H1 (cell line): ENCODE measurements around the gene ASAP3. TPM values are rescaled to one million over a fixed set of nuclear protein-coding genes. Genes with fewer than 3 reads are reported as not detected.

Source experiments
- CTCF ChIA-PET: fragments of 300-600 bp; sonication (Branson Sonifier 250); formaldehyde crosslinking; loops from one replicate; lab custom pipeline; 2021; ENCODE audit not compliant: partially characterized antibody; lab: Charles Lee
- POLR2A ChIA-PET: fragments of 300-600 bp; sonication (Branson Sonifier 250); formaldehyde crosslinking; loops from one replicate; lab custom pipeline; 2021; ENCODE audit warnings: inconsistent platforms; ENCODE audit not compliant: partially characterized antibody; lab: Charles Lee
- DNase-seq, 2 experiments: peaks; one replicate each; pipeline versions ENCODE4 v3.0.0 to v3.0.0-alpha.2; 2010 to 2022; ENCODE audit warnings: low spot score in 2 of 2, low read depth in 1 of 2, mixed read lengths in 1 of 2
- FAIRE-seq: peaks from 2 replicates; lab custom pipeline; 2011; peaks lifted over from hg19 to GRCh38; lab: Jason Lieb, UNC
- H2AFZ ChIP-seq: 2 replicates; pipeline ENCODE4 v1.8.1; 2012; ENCODE audit warnings: low read length, inconsistent platforms
- H2AK5ac ChIP-seq: 2 replicates; pipeline ENCODE4 v1.6.1; 2013; ENCODE audit warnings: low read depth, low read length
- H2BK120ac ChIP-seq: replicated peaks from 2 replicates; pipeline ENCODE3; 2013; ENCODE audit warnings: low read depth, low read length, inconsistent platforms
- H2BK12ac ChIP-seq: 2 replicates; pipeline ENCODE4 v1.6.1; 2013; ENCODE audit warnings: low read depth, low read length
- H2BK15ac ChIP-seq: 2 replicates; pipeline ENCODE4 v1.6.1; 2013; ENCODE audit warnings: low read length
- H2BK20ac ChIP-seq: 2 replicates; pipeline ENCODE4 v1.6.1; 2013; ENCODE audit warnings: low read length
- H2BK5ac ChIP-seq: 2 replicates; pipeline ENCODE4 v1.6.1; 2013; ENCODE audit warnings: low read depth, low read length
- H3K14ac ChIP-seq: 2 replicates; pipeline ENCODE4 v1.6.1; 2013; ENCODE audit warnings: inconsistent platforms; ENCODE audit not compliant: insufficient read length
- H3K18ac ChIP-seq: 2 replicates; pipeline ENCODE4 v1.6.1; 2013; ENCODE audit warnings: low read length; ENCODE audit errors: extremely low read depth
- H3K23ac ChIP-seq: 2 replicates; pipeline ENCODE4 v1.6.1; 2013; ENCODE audit warnings: inconsistent platforms; ENCODE audit not compliant: insufficient read length
- H3K23me2 ChIP-seq: 2 replicates; pipeline ENCODE4 v1.6.1; 2013; ENCODE audit warnings: low read depth, low read length
- H3K27ac ChIP-seq: 2 replicates; pipeline ENCODE4 v1.6.1; 2011; ENCODE audit warnings: low read depth, low read length, inconsistent platforms
- H3K27me3 ChIP-seq, 4 experiments: replicated peaks in 1 of 4; 1 replicate in 1 of 4; 2 replicates in 3 of 4; pipeline versions ENCODE4 v1.6.1 to v1.8.1; 2011 to 2013; ENCODE audit warnings: low read length in 3 of 4, mild to moderate bottlenecking in 3 of 4, inconsistent platforms in 2 of 4, mixed read lengths in 2 of 4, moderate library complexity in 1 of 4; ENCODE audit not compliant: control insufficient read depth in 3 of 4, insufficient read depth in 3 of 4; ENCODE audit errors: extremely low read depth in 1 of 4
- H3K36me3 ChIP-seq, 4 experiments: 2 replicates each; pipeline versions ENCODE4 v1.6.1 to v1.8.1; 2011 to 2013; ENCODE audit warnings: mild to moderate bottlenecking in 4 of 4, low read length in 3 of 4, moderate library complexity in 2 of 4, control low read depth in 1 of 4, inconsistent platforms in 1 of 4; ENCODE audit not compliant: insufficient read depth in 4 of 4, control insufficient read depth in 2 of 4
- H3K4ac ChIP-seq: replicated peaks from 2 replicates; pipeline ENCODE3; 2013; ENCODE audit warnings: low read length, low read depth, mixed read lengths, inconsistent platforms; ENCODE audit not compliant: insufficient read length
- H3K4me1 ChIP-seq, 4 experiments: replicated peaks in 1 of 4; 1 replicate in 1 of 4; 2 replicates in 3 of 4; pipeline versions ENCODE4 v1.6.1 to v1.8.1; 2011 to 2013; ENCODE audit warnings: low read length in 3 of 4, inconsistent platforms in 2 of 4, mixed read lengths in 1 of 4; ENCODE audit not compliant: insufficient read depth in 4 of 4, control insufficient read depth in 3 of 4
- H3K4me2 ChIP-seq, 2 experiments: 2 replicates each; pipeline versions ENCODE4 v1.6.1 to v1.8.1; 2011 to 2013; ENCODE audit warnings: low read depth in 2 of 2, low read length in 2 of 2, control low read depth in 1 of 2, inconsistent platforms in 1 of 2, mild to moderate bottlenecking in 1 of 2; ENCODE audit not compliant: insufficient read depth in 1 of 2
- H3K4me3 ChIP-seq, 4 experiments: fragments of 200-600, 300-600 bp in 1 of 4; sonication (generic), shearing (Covaris generic), sonication (Bioruptor Twin) in 1 of 4; 2 replicates each; pipeline versions ENCODE4 v1.5.1 to v1.8.1; 2011 to 2016; ENCODE audit warnings: low read length in 4 of 4, low read depth in 3 of 4, control low read depth in 2 of 4, inconsistent platforms in 2 of 4, mild to moderate bottlenecking in 2 of 4, mixed read lengths in 1 of 4, moderate library complexity in 1 of 4; ENCODE audit not compliant: insufficient read depth in 2 of 4; ENCODE audit errors: extremely low read depth in 1 of 4
- H3K56ac ChIP-seq: replicated peaks from 2 replicates; pipeline ENCODE3; 2013; ENCODE audit warnings: low read depth, mild to moderate bottlenecking, mixed read lengths, low read length, inconsistent platforms; ENCODE audit not compliant: insufficient read length
- H3K79me1 ChIP-seq: 2 replicates; pipeline ENCODE4 v1.6.1; 2013; ENCODE audit warnings: low read depth, low read length, control low read depth
- H3K79me2 ChIP-seq, 2 experiments: 2 replicates each; pipeline versions ENCODE4 v1.6.1 to v1.8.1; 2012 to 2013; ENCODE audit warnings: low read length in 2 of 2, mild to moderate bottlenecking in 2 of 2, inconsistent platforms in 1 of 2; ENCODE audit not compliant: insufficient read depth in 2 of 2, control insufficient read depth in 1 of 2
- H3K9ac ChIP-seq, 4 experiments: replicated peaks in 1 of 4; 1 replicate in 1 of 4; 2 replicates in 3 of 4; pipeline versions ENCODE4 v1.6.1 to v1.8.1; 2011 to 2013; ENCODE audit warnings: low read depth in 3 of 4, low read length in 3 of 4, control low read depth in 2 of 4, mild to moderate bottlenecking in 2 of 4, moderate library complexity in 2 of 4, inconsistent platforms in 1 of 4; ENCODE audit errors: extremely low read depth in 1 of 4
- H3K9me3 ChIP-seq, 2 experiments: 2 replicates each; pipeline versions ENCODE4 v1.6.1 to v1.8.1; 2012 to 2013; ENCODE audit warnings: mild to moderate bottlenecking in 2 of 2, moderate library complexity in 2 of 2, control low read depth in 1 of 2, inconsistent platforms in 1 of 2, low read depth in 1 of 2, low read length in 1 of 2, mixed read lengths in 1 of 2; ENCODE audit not compliant: insufficient read depth in 2 of 2
- H4K20me1 ChIP-seq, 2 experiments: replicated peaks in 1 of 2; 2 replicates each; pipeline versions ENCODE3 to v1.8.1; 2011 to 2013; ENCODE audit warnings: inconsistent platforms in 2 of 2, low read length in 2 of 2, mild to moderate bottlenecking in 1 of 2; ENCODE audit not compliant: insufficient read depth in 2 of 2, control insufficient read depth in 1 of 2
- H4K5ac ChIP-seq: 2 replicates; pipeline ENCODE4 v1.6.1; 2013; ENCODE audit warnings: low read length, low read depth, mixed read lengths, inconsistent platforms; ENCODE audit not compliant: insufficient read length
- H4K8ac ChIP-seq: 2 replicates; pipeline ENCODE4 v1.8.0; 2013; ENCODE audit warnings: mild to moderate bottlenecking, moderate library complexity, low read length, inconsistent platforms; ENCODE audit not compliant: insufficient read depth; ENCODE audit errors: extremely low read depth
- H4K91ac ChIP-seq: replicated peaks from 2 replicates; pipeline ENCODE3; 2013; ENCODE audit warnings: low read length, mixed read lengths, inconsistent platforms; ENCODE audit not compliant: insufficient read length
- CTBP2 ChIP-seq: IDR thresholded peaks from 2 replicates; pipeline ENCODE4 v1.7.0; 2011; ENCODE audit warnings: borderline replicate concordance, mild to moderate bottlenecking, moderate library complexity, mixed read lengths, low read length; ENCODE audit not compliant: insufficient read depth, insufficient read length
- RBBP5 ChIP-seq: IDR thresholded peaks from 2 replicates; pipeline ENCODE4 v1.7.1; 2012; ENCODE audit warnings: low read depth, mild to moderate bottlenecking, inconsistent platforms, low read length, moderate library complexity, borderline replicate concordance
- RFX5 ChIP-seq: IDR thresholded peaks from 2 replicates; pipeline ENCODE4 v1.6.1; 2011; ENCODE audit warnings: low read depth, low read length, improper control_type of control experiment, borderline replicate concordance
- WGBS, 2 experiments: shearing (Covaris generic) in 1 of 2; methylation state at CpG; one replicate each; pipeline versions ENCODE4 v1.1.6 to v1.1.7; 2013 to 2015; ENCODE audit warnings: low lambda C conversion rate in 2 of 2, mixed read lengths in 2 of 2, inconsistent platforms in 1 of 2, low coverage in 1 of 2, missing lambda C conversion rate in 1 of 2; ENCODE audit not compliant: insufficient replicate concordance in 2 of 2, insufficient coverage in 1 of 2, insufficient read length in 1 of 2; ENCODE audit errors: extremely low coverage in 1 of 2, missing lambda C conversion rate in 1 of 2; 5-methylcytosine and 5-hydroxymethylcytosine counted together
- polyA plus RNA-seq, 7 experiments: library from polyadenylated mRNA; depleted of rRNA in 3 of 7; stranded (reverse) in 5 of 7; unstranded in 2 of 7; fragments of >200 nt in 5 of 7; fragments of 200-250 nt in 2 of 7; gene quantifications; 1 replicate in 5 of 7; 2 replicates in 1 of 7; 4 replicates in 1 of 7; pipeline versions ENCODE4 v1.2.1 to v1.2.3, GENCODE V29; 2011 to 2013; ENCODE audit warnings: missing spikeins in 2 of 7, mixed read lengths in 2 of 7
- total RNA-seq: library from RNA; stranded (reverse); fragmentation: NEBNext Ultra II Directional; extraction: Animal tissue kit (Norgen Biotek cat#: 25700); gene quantifications from 2 replicates; pipeline ENCODE4 v1.2.1, GENCODE V29; 2021

ASAP3 gene
- total and polyA plus RNA-seq, 2 of the 8 experiments (the other 6 are each of a cell fraction or from before 2014, with no cell fraction given): 53.1 to 58.0 TPM

GRCh38 chr1:23449958-23450357 is 34.0 kb downstream of the ASAP3 start:
- ChIA-PET CTCF (interaction anchor here (1.1 to 1.3 kb wide), 2 partner anchors 15 to 47 kb away, joined by 3 to 4 read pairs; no protein-coding TSS in a partner anchor), POLR2A (interaction anchor here (1.1 to 1.5 kb wide), 2 partner anchors 13 to 34 kb away, joined by 3 to 4 read pairs; partner anchors contain the start of gene ASAP3)
- H3K18ac ChIP-seq: no peak overlapping the region
- no peak overlapping the region for H2BK15ac ChIP-seq
- peaks cover 2% of the 10 kb centered on the region in 2 experiments for H4K20me1 ChIP-seq
- no peak overlapping the region for H3K14ac ChIP-seq
- no peak overlapping the region for H3K4me3 ChIP-seq
- H2BK20ac ChIP-seq: no peak overlapping the region
- no peaks in the 10 kb centered on the region for H3K27me3 ChIP-seq
- no peak overlapping the region for H2BK12ac ChIP-seq
- no peak overlapping the region for H3K4ac ChIP-seq
- H3K79me2 ChIP-seq: no peaks in the 10 kb centered on the region
- no peak overlapping the region for H3K56ac ChIP-seq
- H3K9ac ChIP-seq: no peak overlapping the region
- H3K23ac ChIP-seq: no peak overlapping the region
- no peak overlapping the region for H4K5ac ChIP-seq
- H2AK5ac ChIP-seq: no peak overlapping the region
- DNase-seq: no peak
- no peaks in the 10 kb centered on the region for H3K23me2 ChIP-seq
- H4K91ac ChIP-seq: no peak overlapping the region
- H3K9me3 ChIP-seq: no peaks in the 10 kb centered on the region
- 91% methylated on average over 4 of the region's 4 CpGs; no CpG with 5 or more reads in 1 of the 2 experiments for WGBS, 2 experiments
- no peaks in the 10 kb centered on the region for H3K4me1 ChIP-seq
- H3K27ac ChIP-seq: no peak overlapping the region
- FAIRE-seq: no peak
- no peak overlapping the region for H2AFZ ChIP-seq
- H3K4me2 ChIP-seq: no peak overlapping the region
- H2BK120ac ChIP-seq: no peak overlapping the region
- no peak overlapping the region for H2BK5ac ChIP-seq
- no peak overlapping the region for H4K8ac ChIP-seq
- H3K79me1 ChIP-seq: no peaks in the 10 kb centered on the region
- H3K36me3 ChIP-seq: peaks cover 0 to 15% (median 3%) of the 10 kb centered on the region in 4 experiments; a peak in 5 of 8 replicates
- no peak for TF ChIP-seq RBBP5
- TF ChIP-seq RFX5: no peak
- no peak for TF ChIP-seq CTBP2
